ENCODE results near the gene TMEM238.

DNA sequence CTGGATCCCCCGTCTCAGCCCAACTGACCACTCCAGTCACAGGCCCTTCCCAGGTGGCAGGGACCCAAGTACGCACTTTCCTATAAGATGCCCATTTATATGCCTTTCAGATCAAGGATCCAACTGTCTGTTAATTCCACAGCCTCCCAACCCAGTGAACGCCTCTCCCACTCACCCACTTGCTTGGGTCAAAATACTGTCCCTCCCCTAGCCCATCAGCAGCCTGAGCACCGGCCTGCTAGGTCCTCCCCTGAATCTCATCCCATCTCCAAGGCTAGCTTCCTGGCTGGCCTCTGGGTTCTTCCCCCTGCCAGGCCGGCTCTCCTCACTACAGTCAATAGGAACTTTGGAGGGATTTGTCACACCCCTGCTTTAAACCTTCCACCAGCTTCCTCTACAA, 21.5 kb upstream of the TMEM238 start:
- no peak for TF ChIP-seq CTCF (IDR thresholded peaks at IDR 0.05)
- no peak for TF ChIP-seq POLR2AphosphoS5 (IDR thresholded peaks at IDR 0.05; ENCODE audit: insufficient read depth in 1 of 2, low read depth in 1 of 2)
- TF ChIP-seq POLR2A (IDR thresholded peaks at IDR 0.05), result no peak
